T-helper 1 cell treated with Interleukin-12 subunit alpha and Interleukin-12 subunit beta and Interleukin-4 antibody, amounts not matched to agents 30 μg/mL and 1 μg/mL, for 36 hours (primary cell): ENCODE measurements around the gene TMEM184A.

Experiments
- H3K27ac Mint-ChIP-seq: one replicate; pipeline ENCODE4 v1.8.0; 2021; ENCODE audit warnings: mild to moderate bottlenecking, mixed read lengths
- H3K27me3 Mint-ChIP-seq: one replicate; pipeline ENCODE4 v1.8.0; 2021; ENCODE audit warnings: low read depth, mixed read lengths
- H3K36me3 Mint-ChIP-seq: one replicate; pipeline ENCODE4 v1.8.0; 2021; ENCODE audit warnings: low read depth, mixed read lengths
- H3K4me1 Mint-ChIP-seq: one replicate; pipeline ENCODE4 v1.8.0; 2021; ENCODE audit warnings: low read depth, mixed read lengths
- H3K4me3 Mint-ChIP-seq: one replicate; pipeline ENCODE4 v1.8.0; 2021; ENCODE audit warnings: mild to moderate bottlenecking, moderate library complexity, mixed read lengths
- H3K9me3 Mint-ChIP-seq: one replicate; pipeline ENCODE4 v1.8.0; 2021; ENCODE audit warnings: mixed read lengths

Gene TMEM184A

GRCh38 chr7:1593904-1594421, 38.0 kb upstream of the TMEM184A start:
- peaks cover 26% of the 10 kb centered on the region for H3K27me3 Mint-ChIP-seq
- H3K36me3 Mint-ChIP-seq = no peaks in the 10 kb centered on the region
- H3K4me1 Mint-ChIP-seq = peaks cover 9% of the 10 kb centered on the region
- H3K9me3 Mint-ChIP-seq = peaks cover 10% of the 10 kb centered on the region
- H3K4me3 Mint-ChIP-seq = no peak overlapping the region
- H3K27ac Mint-ChIP-seq = no peak overlapping the region

GRCh38 chr7:1593091-1593866, 37.3 kb upstream of the TMEM184A start:
- Mint-ChIP-seq H3K27ac (no peak overlapping the region), H3K36me3 (no peaks in the 10 kb centered on the region), H3K9me3 (peaks cover 13% of the 10 kb centered on the region), H3K4me3 (no peak overlapping the region), H3K27me3 (peaks cover 26% of the 10 kb centered on the region), H3K4me1 (peaks cover 9% of the 10 kb centered on the region)

- no peak overlapping the region for H3K27ac Mint-ChIP-seq
- H3K4me1 Mint-ChIP-seq = peaks cover 9% of the 10 kb centered on the region
- H3K4me3 Mint-ChIP-seq = peak overlapping the region; percentile 14
- H3K27me3 Mint-ChIP-seq = peaks cover 26% of the 10 kb centered on the region
- peaks cover 15% of the 10 kb centered on the region for H3K9me3 Mint-ChIP-seq
- no peaks in the 10 kb centered on the region for H3K36me3 Mint-ChIP-seq
Observed at GRCh38 chr7:1592299-1592871, 36.4 kb upstream of the TMEM184A start.

- no peak overlapping the region for H3K4me3 Mint-ChIP-seq
- no peaks in the 10 kb centered on the region for H3K36me3 Mint-ChIP-seq
- H3K27me3 Mint-ChIP-seq = peaks cover 26% of the 10 kb centered on the region
- H3K9me3 Mint-ChIP-seq = peaks cover 15% of the 10 kb centered on the region
- no peak overlapping the region for H3K27ac Mint-ChIP-seq
- H3K4me1 Mint-ChIP-seq = peaks cover 9% of the 10 kb centered on the region
Observed at GRCh38 chr7:1591876-1592275, 35.9 kb upstream of the TMEM184A start.

GRCh38 chr7:1591396-1591795, 35.4 kb upstream of the TMEM184A start:
- Mint-ChIP-seq H3K4me3 (no peak overlapping the region), H3K4me1 (peaks cover 9% of the 10 kb centered on the region), H3K27me3 (peaks cover 26% of the 10 kb centered on the region)

DNA sequence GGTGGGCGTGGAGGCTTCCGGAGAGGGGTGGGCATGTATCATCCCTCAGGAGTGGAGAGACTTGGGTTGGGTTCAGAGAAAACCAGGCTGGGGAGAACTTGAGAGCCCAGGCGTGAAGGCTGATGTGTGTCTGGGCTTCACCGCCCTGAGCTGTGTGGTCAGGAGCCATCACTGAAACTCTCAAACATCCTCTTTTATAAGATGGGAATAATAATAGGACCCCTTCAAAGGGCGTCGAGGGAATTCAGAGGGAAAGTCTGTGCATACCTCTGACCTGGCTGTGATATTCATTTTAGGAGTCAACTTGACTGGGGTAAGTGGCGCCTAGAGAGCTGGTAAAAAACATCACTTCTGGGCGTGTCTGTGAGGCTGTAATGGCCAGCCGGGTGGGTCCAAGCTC, 34.9 kb upstream of the TMEM184A start:
- no peaks in the 10 kb centered on the region for H3K36me3 Mint-ChIP-seq
- no peak overlapping the region for H3K27ac Mint-ChIP-seq
- peaks cover 26% of the 10 kb centered on the region for H3K27me3 Mint-ChIP-seq
- no peak overlapping the region for H3K4me3 Mint-ChIP-seq
- H3K9me3 Mint-ChIP-seq = peaks cover 15% of the 10 kb centered on the region
- H3K4me1 Mint-ChIP-seq = peaks cover 9% of the 10 kb centered on the region

More at GRCh38 chr7:1591396-1591795, 35.4 kb upstream of the TMEM184A start:
- Mint-ChIP-seq H3K9me3 (peaks cover 15% of the 10 kb centered on the region), H3K27ac (no peak overlapping the region), H3K36me3 (no peaks in the 10 kb centered on the region)

DNA sequence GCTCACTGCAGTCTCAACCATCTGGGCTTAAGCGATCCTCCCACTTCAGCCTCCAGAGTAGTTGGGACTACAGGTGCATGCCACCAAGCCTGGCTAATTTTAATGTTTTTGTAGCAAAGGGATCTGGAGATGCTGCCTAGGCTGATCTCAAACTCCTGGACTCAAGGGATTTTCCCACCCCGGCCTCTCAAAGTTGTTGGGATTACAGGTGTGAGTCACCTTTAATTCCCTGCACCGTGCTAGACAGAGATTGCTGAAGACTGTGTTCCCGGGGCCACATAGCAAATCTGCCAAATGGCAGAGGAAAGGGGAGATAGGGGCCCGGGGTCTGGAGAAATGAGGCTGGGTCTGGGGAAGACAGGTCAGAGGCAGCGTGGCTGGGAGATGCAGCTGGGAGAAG, 34.5 kb upstream of the TMEM184A start:
- H3K27ac Mint-ChIP-seq = no peak overlapping the region
- no peaks in the 10 kb centered on the region for H3K36me3 Mint-ChIP-seq
- H3K4me3 Mint-ChIP-seq = no peak overlapping the region
- peaks cover 26% of the 10 kb centered on the region for H3K27me3 Mint-ChIP-seq
- H3K4me1 Mint-ChIP-seq = peaks cover 9% of the 10 kb centered on the region
- H3K9me3 Mint-ChIP-seq = peaks cover 15% of the 10 kb centered on the region

DNA sequence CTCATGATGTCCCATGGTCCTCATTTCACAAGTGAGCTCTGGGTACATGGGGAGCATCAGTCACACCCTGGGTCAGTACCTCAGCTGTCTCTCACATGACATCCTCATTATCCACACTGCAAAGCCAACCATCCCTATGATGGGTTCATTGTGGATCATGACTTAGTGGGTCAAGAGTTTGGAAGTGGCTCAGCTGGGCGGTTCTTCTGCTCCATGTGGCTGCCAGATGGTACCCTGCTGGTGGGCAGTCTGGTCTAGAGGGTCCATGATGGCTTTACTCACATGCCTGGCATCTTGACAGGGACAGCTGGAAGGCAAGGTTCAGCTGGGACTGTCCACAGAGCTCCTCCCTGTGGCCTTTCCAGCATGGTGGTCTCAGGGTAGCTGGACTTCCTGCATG, 33.0 kb upstream of the TMEM184A start:
- Mint-ChIP-seq H3K9me3 (peaks cover 15% of the 10 kb centered on the region), H3K4me1 (peaks cover 9% of the 10 kb centered on the region), H3K4me3 (no peak overlapping the region), H3K36me3 (no peaks in the 10 kb centered on the region), H3K27ac (no peak overlapping the region), H3K27me3 (peaks cover 26% of the 10 kb centered on the region)

DNA sequence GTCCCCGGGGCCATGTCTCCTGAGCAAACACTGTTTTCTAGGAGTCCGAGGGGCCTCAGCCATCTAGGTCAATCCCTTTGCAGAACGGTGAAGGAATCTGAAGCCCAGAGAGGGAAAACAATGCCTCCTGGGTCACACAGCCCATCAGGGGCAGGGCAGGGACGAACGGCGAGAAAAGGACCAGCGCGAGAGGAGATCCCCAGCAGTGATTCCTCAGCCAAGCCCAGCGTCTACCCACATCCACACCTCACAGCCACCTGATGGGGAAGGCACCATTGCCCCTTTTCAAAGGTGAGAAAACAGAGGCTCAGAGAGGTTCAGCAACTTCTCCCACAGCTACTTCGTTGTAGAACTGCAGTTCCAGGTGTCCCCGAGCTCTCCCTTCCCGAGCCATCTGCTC, 31.7 kb upstream of the TMEM184A start:
- peaks cover 19% of the 10 kb centered on the region for H3K27me3 Mint-ChIP-seq
- no peaks in the 10 kb centered on the region for H3K36me3 Mint-ChIP-seq
- no peak overlapping the region for H3K27ac Mint-ChIP-seq
- H3K9me3 Mint-ChIP-seq = peaks cover 15% of the 10 kb centered on the region
- H3K4me1 Mint-ChIP-seq = peaks cover 8% of the 10 kb centered on the region
- no peak overlapping the region for H3K4me3 Mint-ChIP-seq

DNA sequence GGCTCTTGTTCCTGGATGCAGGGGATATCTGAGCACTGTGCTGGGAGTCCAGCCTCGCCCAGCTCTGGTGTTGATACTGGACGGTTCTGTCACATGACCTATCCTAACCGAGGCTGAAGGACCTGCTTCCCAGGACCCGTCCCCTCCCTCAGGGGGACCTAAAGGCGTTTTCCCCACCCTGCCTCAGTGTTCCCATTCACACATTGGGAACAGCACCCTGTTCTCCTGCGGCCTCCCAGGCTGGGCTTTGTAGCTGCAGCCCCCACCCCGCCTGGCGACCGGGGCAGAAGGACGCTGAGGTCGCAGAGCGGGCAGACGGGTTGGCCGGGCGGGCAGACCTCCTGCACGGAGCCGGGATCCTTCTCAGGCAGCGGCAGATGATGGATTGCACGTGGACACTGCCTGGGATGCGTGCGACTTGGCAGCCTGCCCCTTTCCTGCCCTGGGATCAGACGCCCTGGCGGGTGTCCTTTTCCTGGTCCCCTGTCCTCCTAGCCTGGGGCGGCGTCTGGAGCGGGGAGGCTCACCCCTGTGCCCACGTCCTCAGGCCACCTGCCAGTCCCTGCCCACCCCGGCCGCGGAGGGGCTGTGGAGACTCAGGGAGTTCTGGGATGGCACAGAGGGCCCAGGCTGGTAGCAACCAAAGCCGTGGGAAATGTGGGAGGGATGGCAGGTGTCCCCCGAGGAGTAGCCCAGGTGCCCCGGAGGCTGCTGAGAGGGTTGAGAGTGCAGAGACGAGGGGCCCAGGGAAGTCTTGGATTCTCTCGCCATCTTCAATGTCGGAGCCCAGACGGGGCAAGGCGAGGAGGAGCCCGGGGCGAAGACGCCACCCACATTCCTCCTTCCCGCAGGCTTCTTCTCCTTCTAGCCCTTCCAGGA, 31.1 kb upstream of the TMEM184A start:
- peaks cover 16% of the 10 kb centered on the region for H3K27me3 Mint-ChIP-seq
- H3K36me3 Mint-ChIP-seq = no peaks in the 10 kb centered on the region

GRCh38 chr7:1586126-1586826, 30.3 kb upstream of the TMEM184A start:
- Mint-ChIP-seq H3K4me1 (no peaks in the 10 kb centered on the region), H3K9me3 (peaks cover 15% of the 10 kb centered on the region), H3K4me3 (no peak overlapping the region), H3K27ac (no peak overlapping the region), H3K27me3 (peaks cover 10% of the 10 kb centered on the region), H3K36me3 (no peaks in the 10 kb centered on the region)

More for the DNA sequence above, 31.1 kb upstream of the TMEM184A start:
- Mint-ChIP-seq H3K4me3 (no peak overlapping the region), H3K4me1 (peaks cover 5% of the 10 kb centered on the region), H3K27ac (no peak overlapping the region), H3K9me3 (peaks cover 15% of the 10 kb centered on the region)

DNA sequence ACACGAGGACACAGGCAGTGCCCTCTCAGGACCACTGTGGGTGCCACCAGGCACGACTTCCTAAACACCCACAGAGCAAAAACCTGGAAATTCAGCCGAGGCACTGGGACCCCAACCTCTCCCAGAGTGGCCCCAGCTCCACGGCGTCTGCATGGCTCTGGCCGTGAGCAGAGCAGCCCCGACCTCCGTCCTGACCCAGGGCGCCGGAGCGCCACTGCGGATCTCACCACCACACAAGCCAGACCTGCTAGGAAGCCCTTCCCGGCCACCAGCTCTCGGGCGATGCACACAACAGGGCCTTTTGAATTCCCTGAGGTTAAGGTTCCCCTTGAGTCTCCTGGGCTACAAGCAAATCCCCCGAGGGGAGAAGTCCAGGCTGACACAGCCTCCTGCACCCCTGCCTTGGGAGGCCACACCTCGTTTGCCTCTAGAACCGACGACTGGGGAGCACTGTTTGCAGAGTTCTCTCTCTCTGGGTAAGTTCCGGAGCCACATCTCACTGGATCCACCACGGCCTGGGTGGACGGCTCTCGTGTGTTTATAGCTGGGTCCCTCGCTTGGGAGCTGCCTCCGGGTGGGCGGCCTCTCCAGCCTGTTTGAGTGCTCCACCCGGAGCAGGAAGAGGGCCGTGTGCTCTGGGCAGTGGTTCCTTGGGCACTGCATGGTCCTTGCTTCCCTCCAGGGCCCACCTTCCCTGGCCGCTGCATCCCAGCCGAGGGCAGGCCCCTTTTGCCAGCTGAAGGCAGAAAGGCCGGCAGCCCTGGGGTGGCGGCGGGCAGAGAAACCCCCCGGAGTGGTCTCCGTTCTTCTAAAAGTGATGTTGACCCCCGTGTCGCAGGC, 29.4 kb upstream of the TMEM184A start:
- peaks cover 15% of the 10 kb centered on the region for H3K9me3 Mint-ChIP-seq
- no peaks in the 10 kb centered on the region for H3K36me3 Mint-ChIP-seq
- no peaks in the 10 kb centered on the region for H3K4me1 Mint-ChIP-seq
- H3K27ac Mint-ChIP-seq = no peak overlapping the region
- H3K4me3 Mint-ChIP-seq = no peak overlapping the region
- peaks cover under 1% of the 10 kb centered on the region for H3K27me3 Mint-ChIP-seq

- Mint-ChIP-seq H3K36me3 (no peaks in the 10 kb centered on the region), H3K27ac (no peak overlapping the region)
Observed at GRCh38 chr7:1584700-1585099, 28.7 kb upstream of the TMEM184A start.

More at GRCh38 chr7:1584700-1585099, 28.7 kb upstream of the TMEM184A start:
- peaks cover 3% of the 10 kb centered on the region for H3K4me1 Mint-ChIP-seq
- no peaks in the 10 kb centered on the region for H3K27me3 Mint-ChIP-seq
- peaks cover 15% of the 10 kb centered on the region for H3K9me3 Mint-ChIP-seq
- no peak overlapping the region for H3K4me3 Mint-ChIP-seq
